Endothelial cell of umbilical vein (primary cell): ENCODE measurements around the gene PTPN5. TPM values are rescaled to one million over a fixed set of nuclear protein-coding genes. Genes with fewer than 3 reads are reported as not detected.

Source experiments
- BruUV-seq: library from RNA; stranded (reverse); fragments of 400-500 nt; replicated peaks from 2 replicates; lab custom pipeline; 2021; lab: Mats Ljungman, UMichigan
- CTCF ChIA-PET: fragments of 300-600, 350-600 bp; sonication (Branson Sonifier 250); formaldehyde crosslinking; loops from one replicate; lab custom pipeline; 2021; ENCODE audit warnings: antibody characterized with exemption, inconsistent platforms; lab: Charles Lee
- POLR2A ChIA-PET: fragments of 300-600, 350-600 bp; sonication (Branson Sonifier 250); formaldehyde crosslinking; loops from one replicate; lab custom pipeline; 2021; ENCODE audit warnings: antibody characterized with exemption, inconsistent platforms; lab: Charles Lee
- DNase-seq: peaks from one replicate; pipeline ENCODE4 v3.0.0-alpha.2; 2011; ENCODE audit warnings: low read depth, low spot score
- FAIRE-seq: peaks from 2 replicates; lab custom pipeline; 2011; peaks lifted over from hg19 to GRCh38; lab: Jason Lieb, UNC
- H2AFZ ChIP-seq: 2 replicates; pipeline ENCODE4 v1.6.0; 2012; ENCODE audit warnings: low read depth, low read length, control low read depth, inconsistent platforms
- H3K27ac ChIP-seq: 2 replicates; pipeline ENCODE4 v1.5.1; 2011; ENCODE audit warnings: low read depth, mild to moderate bottlenecking, control low read depth, low read length, moderate library complexity; ENCODE audit not compliant: insufficient read depth
- H3K27me3 ChIP-seq, 2 experiments: 2 replicates each; pipeline versions ENCODE4 v1.6.0 to v1.6.1; 2011; ENCODE audit warnings: low read length in 2 of 2, mixed read lengths in 1 of 2; ENCODE audit not compliant: control insufficient read depth in 2 of 2, insufficient read depth in 2 of 2
- H3K36me3 ChIP-seq, 2 experiments: 2 replicates in 1 of 2; 3 replicates in 1 of 2; pipeline ENCODE4 v1.5.1; 2011; ENCODE audit warnings: low read length in 2 of 2, mild to moderate bottlenecking in 1 of 2, moderate library complexity in 1 of 2; ENCODE audit not compliant: control insufficient read depth in 2 of 2, insufficient read depth in 2 of 2; ENCODE audit errors: extremely low read depth in 1 of 2
- H3K4me1 ChIP-seq: 3 replicates; pipeline ENCODE4 v1.5.1; 2011; ENCODE audit warnings: mild to moderate bottlenecking, low read length; ENCODE audit not compliant: control insufficient read depth, insufficient read depth; ENCODE audit errors: extremely low read depth
- H3K4me2 ChIP-seq: 2 replicates; pipeline ENCODE4 v1.6.1; 2011; ENCODE audit warnings: low read length, control low read depth, mixed read lengths; ENCODE audit not compliant: insufficient read depth
- H3K4me3 ChIP-seq, 3 experiments: fragments of 200-600 bp in 1 of 3; sonication (generic), shearing (Covaris generic) in 1 of 3; replicated peaks in 1 of 3; 2 replicates each; pipeline ENCODE4 v1.5.1; 2011 to 2016; ENCODE audit warnings: control low read depth in 3 of 3, low read length in 3 of 3, mild to moderate bottlenecking in 2 of 3, inconsistent platforms in 1 of 3, low read depth in 1 of 3, moderate library complexity in 1 of 3; ENCODE audit not compliant: insufficient read depth in 1 of 3
- H3K79me2 ChIP-seq: 2 replicates; pipeline ENCODE4 v1.6.0; 2012; ENCODE audit warnings: low read length, inconsistent platforms; ENCODE audit not compliant: control insufficient read depth, insufficient read depth
- H3K9ac ChIP-seq: replicated peaks from 2 replicates; pipeline ENCODE3; 2011; ENCODE audit warnings: low read length, control low read depth; ENCODE audit not compliant: insufficient read depth; ENCODE audit errors: extremely low read depth
- H3K9me1 ChIP-seq: replicated peaks from 3 replicates; pipeline ENCODE4 v1.6.0; 2011; ENCODE audit warnings: mild to moderate bottlenecking, low read length; ENCODE audit not compliant: control insufficient read depth, insufficient read depth; ENCODE audit errors: extremely low read depth
- H3K9me3 ChIP-seq: replicated peaks from 2 replicates; pipeline ENCODE4 v1.5.1; 2012; ENCODE audit warnings: low read length, inconsistent platforms; ENCODE audit not compliant: control insufficient read depth, insufficient read depth
- H4K20me1 ChIP-seq: replicated peaks from 2 replicates; pipeline ENCODE3; 2011; ENCODE audit warnings: mild to moderate bottlenecking, low read length; ENCODE audit not compliant: control insufficient read depth, insufficient read depth; ENCODE audit errors: extremely low read depth
- FOS ChIP-seq: IDR thresholded peaks from 2 replicates; pipeline ENCODE4 v1.6.1; 2011; ENCODE audit warnings: mild to moderate bottlenecking, low read length, moderate library complexity, borderline replicate concordance; ENCODE audit not compliant: insufficient read depth
- JUN ChIP-seq: IDR thresholded peaks from 2 replicates; pipeline ENCODE4 v1.6.1; 2011; ENCODE audit warnings: borderline replicate concordance, low read depth; ENCODE audit not compliant: insufficient read length, insufficient read depth
- MYC ChIP-seq: IDR thresholded peaks from one replicate; pipeline ENCODE4 v1.6.1; 2011; ENCODE audit warnings: mild to moderate bottlenecking, low read depth, low read length
- POLR2A ChIP-seq: IDR thresholded peaks from 2 replicates; pipeline ENCODE4 v1.6.1; 2012; ENCODE audit warnings: low read depth, mild to moderate bottlenecking, control low read depth, low read length
- POLR2AphosphoS5 ChIP-seq: IDR thresholded peaks from 2 replicates; pipeline ENCODE4 v1.6.1; 2012; ENCODE audit warnings: low read depth, mild to moderate bottlenecking, control low read depth, low read length, moderate library complexity; ENCODE audit not compliant: insufficient read depth
- dilution Hi-C: fragments of 300-500 bp; cut with MboI; formaldehyde crosslinking; loops from one replicate; pipeline ENCODE4 v1.15.0; 2019; ENCODE audit warnings: low sequenced_read_pairs; ENCODE audit not compliant: extremely low pct_ligation_motif_present
- intact Hi-C: fragments of 100-400 bp; cut with micrococcal nuclease; formaldehyde crosslinking; loops from one replicate; pipeline ENCODE4 v1.10.0; 2022
- polyA plus RNA-seq, 4 experiments: library from polyadenylated mRNA; depleted of rRNA in 3 of 4; stranded (reverse) in 3 of 4; unstranded in 1 of 4; fragments of >200 nt; gene quantifications; 2 replicates each; pipeline versions ENCODE4 v1.2.1 to v1.2.3, GENCODE V29; 2011 to 2012; ENCODE audit warnings: missing spikeins in 1 of 4
- total RNA-seq: library from RNA; stranded (reverse); gene quantifications from 2 replicates; pipeline ENCODE4 v1.2.3, GENCODE V29; 2021
- TF ChIP-seq, protein P1 (sequence below): IDR thresholded peaks from 2 replicates; pipeline ENCODE4 v1.6.1; 2011; ENCODE audit not compliant: insufficient read depth, insufficient read length

The PTPN5 gene
- total and polyA plus RNA-seq, 2 donors (not counting 3 experiments of a cell fraction or from before 2014, with no cell fraction given): not detected

DNA sequence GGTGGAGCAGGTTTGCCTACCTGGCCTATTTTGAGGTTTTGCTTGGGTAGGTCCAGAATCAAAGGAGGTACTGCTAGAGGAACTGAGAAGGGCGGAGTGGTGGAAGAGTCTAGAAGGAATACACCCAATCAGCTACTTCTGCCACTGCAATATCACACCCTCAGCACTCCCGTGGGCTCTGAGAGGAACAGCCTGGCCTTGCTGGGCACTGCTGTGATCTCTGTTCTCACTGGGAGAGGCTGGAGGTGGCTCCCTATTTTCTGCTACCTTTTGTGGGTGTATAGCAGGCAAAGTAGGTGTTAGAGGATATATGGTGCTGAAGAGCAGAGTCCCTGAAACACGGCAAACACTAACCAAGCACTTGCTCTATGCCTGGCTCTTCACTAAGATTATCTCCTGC lies 40.7 kb downstream of the PTPN5 start:
- BruUV-seq: no TSS peak
- H3K9me3 ChIP-seq: no peaks in the 10 kb centered on the region
- POLR2A ChIA-PET: no interaction called here
- H3K79me2 ChIP-seq: no peaks in the 10 kb centered on the region
- no peaks in the 10 kb centered on the region for H3K36me3 ChIP-seq
- no peak overlapping the region for H3K4me2 ChIP-seq
- no peak for TF ChIP-seq JUN
- TF ChIP-seq POLR2A: no peak
- H2AFZ ChIP-seq: no peak overlapping the region
- no peak for DNase-seq
- no peaks in the 10 kb centered on the region for H3K9me1 ChIP-seq
- FAIRE-seq: no peak
- H3K4me1 ChIP-seq: peaks cover 12% of the 10 kb centered on the region
- CTCF ChIA-PET: interaction anchor here (1.3 kb wide), 1 partner anchor 14 kb away, joined by 5 read pairs; no protein-coding TSS in a partner anchor
- no peaks in the 10 kb centered on the region for H3K27me3 ChIP-seq
- no peaks in the 10 kb centered on the region for H4K20me1 ChIP-seq
- intact Hi-C loops: no loop called here
- H3K9ac ChIP-seq: no peak overlapping the region
- H3K27ac ChIP-seq: no peak overlapping the region
- no peak overlapping the region for H3K4me3 ChIP-seq
- dilution Hi-C loops: no loop called here

DNA sequence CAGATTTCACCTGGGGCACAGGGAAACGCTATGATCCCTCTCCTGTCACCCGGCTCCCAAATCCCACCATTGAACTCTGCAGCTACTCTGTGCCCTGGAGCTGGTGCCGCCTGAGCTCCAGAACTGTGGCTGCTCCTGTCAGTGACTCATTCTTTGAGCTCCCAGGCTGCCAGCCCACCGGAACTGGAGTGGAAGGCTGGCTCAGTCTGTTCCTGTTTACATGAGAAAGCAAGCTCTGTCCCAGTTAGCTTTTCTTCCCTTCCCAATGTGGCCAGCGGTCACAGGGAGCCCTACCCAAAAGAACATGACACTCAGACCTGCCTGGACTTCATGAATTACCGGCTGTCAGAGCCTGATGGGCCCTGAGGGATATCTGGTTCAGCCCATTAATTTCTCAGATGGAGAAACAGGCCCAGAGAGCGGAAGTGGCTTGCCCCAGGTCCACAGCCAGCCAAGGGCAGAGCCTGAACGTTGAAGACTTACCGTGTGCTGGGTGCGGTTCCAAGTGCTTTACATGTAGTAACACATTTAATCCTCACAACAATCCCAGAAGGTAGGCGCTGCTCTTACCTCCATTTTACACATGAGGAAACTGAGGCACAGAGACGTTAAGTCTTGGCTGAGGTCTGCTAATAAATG lies 41.8 kb downstream of the PTPN5 start:
- no peaks in the 10 kb centered on the region for H3K27me3 ChIP-seq
- peaks cover 12% of the 10 kb centered on the region for H3K4me1 ChIP-seq
- no peaks in the 10 kb centered on the region for H3K79me2 ChIP-seq
- no peaks in the 10 kb centered on the region for H3K9me1 ChIP-seq
- intact Hi-C loops: loop anchor here (1.0 kb wide), 2 partner anchors 15 to 51 kb away; partner anchors contain the start of gene TMEM86A
- peak overlapping the region; percentile 83 for H2AFZ ChIP-seq
- ChIA-PET POLR2A (no interaction called here), CTCF (interaction anchor here (0.8 to 2.5 kb wide), 10 partner anchors 8 to 28 kb away, joined by 3 to 29 read pairs (median 6); no protein-coding TSS in a partner anchor)
- TF ChIP-seq, protein P1, sequence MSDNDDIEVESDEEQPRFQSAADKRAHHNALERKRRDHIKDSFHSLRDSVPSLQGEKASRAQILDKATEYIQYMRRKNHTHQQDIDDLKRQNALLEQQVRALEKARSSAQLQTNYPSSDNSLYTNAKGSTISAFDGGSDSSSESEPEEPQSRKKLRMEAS: no peak
- TF ChIP-seq POLR2A (peak; percentile 28), MYC (no peak), JUN (peak; percentile 68), FOS (peak; percentile 96), POLR2AphosphoS5 (peak; percentile 69)
- TSS peak; percentile 98 for BruUV-seq
- DNase-seq (peak; percentile 84), FAIRE-seq (peak; percentile 99)
- H3K27ac ChIP-seq: peak overlapping the region; percentile 55
- no peaks in the 10 kb centered on the region for H3K36me3 ChIP-seq
- dilution Hi-C loops: no loop called here
- peak overlapping the region; percentile 20 for H3K4me2 ChIP-seq
- no peaks in the 10 kb centered on the region for H3K9me3 ChIP-seq
- H4K20me1 ChIP-seq: no peaks in the 10 kb centered on the region
- no peak overlapping the region for H3K4me3 ChIP-seq
- no peak overlapping the region for H3K9ac ChIP-seq
